Neutrophil (primary cell): ENCODE measurements around the gene CDKN2A.
A peak's percentile ranks its signal among the peaks of the same experiment; 100 is the strongest.

Experiments
- H3K27ac ChIP-seq: fragments of 200-600 bp; sonication (generic); 2 replicates; pipeline ENCODE4 v1.5.1; 2016; ENCODE audit warnings: mild to moderate bottlenecking, moderate library complexity
- H3K27me3 ChIP-seq: fragments of 200-600 bp; sonication (generic); 2 replicates; pipeline ENCODE4 v1.6.0; 2016; ENCODE audit warnings: mild to moderate bottlenecking
- H3K36me3 ChIP-seq: fragments of 200-600 bp; sonication (generic); 2 replicates; pipeline ENCODE4 v1.5.1; 2017
- H3K4me1 ChIP-seq, 2 experiments: fragments of 200-600 bp in 1 of 2; sonication (generic) in 1 of 2; 1 replicate in 1 of 2; 2 replicates in 1 of 2; pipeline versions ENCODE4 v1.5.1 to v1.6.1; 2013 to 2016; ENCODE audit warnings: low read depth in 1 of 2, low read length in 1 of 2, mild to moderate bottlenecking in 1 of 2, moderate library complexity in 1 of 2; ENCODE audit not compliant: control insufficient read depth in 1 of 2, insufficient read depth in 1 of 2
- H3K4me3 ChIP-seq, 2 experiments: fragments of 200-600 bp in 1 of 2; sonication (generic) in 1 of 2; 1 replicate in 1 of 2; 2 replicates in 1 of 2; pipeline ENCODE4 v1.5.1; 2013 to 2016; ENCODE audit warnings: low read depth in 1 of 2, low read length in 1 of 2, mild to moderate bottlenecking in 1 of 2, moderate library complexity in 1 of 2
- H3K9me3 ChIP-seq: fragments of 200-600 bp; sonication (generic); 2 replicates; pipeline ENCODE4 v1.5.1; 2016
- CTCF ChIP-seq: fragments of 200-600 bp; sonication (generic); IDR thresholded peaks from 2 replicates; pipeline ENCODE4 v1.5.1; 2016; ENCODE audit warnings: antibody characterized with exemption

Gene CDKN2A

GRCh38 chr9:21993893-21994555 lies at the start of gene CDKN2A:
TSS of gene CDKN2A (minus strand) at chr9:21994392.
- TF ChIP-seq CTCF: no peak
- H3K27ac ChIP-seq: peak within 1 kb of the TSS; percentile 70
- no peaks in the 10 kb centered on the region for H3K9me3 ChIP-seq
- H3K4me1 ChIP-seq: peaks cover 22 to 30% of the 10 kb centered on the region in 2 experiments
- H3K27me3 ChIP-seq: peaks cover 95% of the 10 kb centered on the region
- H3K36me3 ChIP-seq: no peaks in the 10 kb centered on the region
- peak within 1 kb of the TSS; percentile 71 to 79 for H3K4me3 ChIP-seq

- peaks cover 50% of the 10 kb centered on the region for H3K27me3 ChIP-seq
- TF ChIP-seq CTCF: no peak
- H3K4me1 ChIP-seq: no peaks in the 10 kb centered on the region
- H3K36me3 ChIP-seq: no peaks in the 10 kb centered on the region
- no peaks in the 10 kb centered on the region for H3K9me3 ChIP-seq
- H3K4me3 ChIP-seq: no peak overlapping the region
- no peak overlapping the region for H3K27ac ChIP-seq
These were observed 49.7 kb upstream of the CDKN2A start for GRCh38 chr9:22043928-22044327.

GRCh38 chr9:22041775-22042174 lies 47.6 kb upstream of the CDKN2A start:
- Histone ChIP-seq H3K27ac (no peak overlapping the region), H3K4me3 (no peak overlapping the region), H3K27me3 (peaks cover 47% of the 10 kb centered on the region), H3K9me3 (no peaks in the 10 kb centered on the region), H3K36me3 (no peaks in the 10 kb centered on the region), H3K4me1 (peaks cover 0 to 9% of the 10 kb centered on the region in 2 experiments)
- no peak for TF ChIP-seq CTCF

GRCh38 chr9:22041344-22041743 lies 47.2 kb upstream of the CDKN2A start:
- H3K27me3 ChIP-seq: peaks cover 42% of the 10 kb centered on the region

GRCh38 chr9:22040760-22041159 lies 46.6 kb upstream of the CDKN2A start:
- Histone ChIP-seq H3K9me3 (no peaks in the 10 kb centered on the region), H3K36me3 (no peaks in the 10 kb centered on the region), H3K4me1 (peaks cover 0 to 9% of the 10 kb centered on the region in 2 experiments), H3K27me3 (peaks cover 38% of the 10 kb centered on the region), H3K4me3 (no peak overlapping the region), H3K27ac (no peak overlapping the region)
- no peak for TF ChIP-seq CTCF

More at GRCh38 chr9:22041344-22041743, 47.2 kb upstream of the CDKN2A start:
- peaks cover 0 to 9% of the 10 kb centered on the region in 2 experiments for H3K4me1 ChIP-seq
- no peak overlapping the region for H3K27ac ChIP-seq
- no peaks in the 10 kb centered on the region for H3K36me3 ChIP-seq
- TF ChIP-seq CTCF: no peak
- H3K4me3 ChIP-seq: no peak overlapping the region
- no peaks in the 10 kb centered on the region for H3K9me3 ChIP-seq
